MCF 10A (cell line): ENCODE measurements around the gene NDUFS3. TPM values are rescaled to one million over a fixed set of nuclear protein-coding genes. Genes with fewer than 3 reads are reported as not detected.

Experiments
- BruUV-seq: library from RNA; stranded (reverse); fragments of 400-500 nt; replicated peaks from 2 replicates; lab custom pipeline; 2021; lab: Mats Ljungman, UMichigan
- CTCF ChIA-PET: fragments of 300-600 bp; sonication (Branson Sonifier 250); formaldehyde crosslinking; extraction: SDS; loops from one replicate; lab custom pipeline; 2021; ENCODE audit warnings: antibody characterized with exemption, inconsistent platforms; lab: Yijun Ruan, JAX
- POLR2A ChIA-PET: fragments of 300-600, 350-650 bp; sonication (Branson Sonifier 250); formaldehyde crosslinking; extraction: SDS; loops from one replicate; lab custom pipeline; 2020; ENCODE audit warnings: antibody characterized with exemption, inconsistent platforms; lab: Yijun Ruan, JAX
- DNase-seq: peaks from one replicate; pipeline ENCODE4 v3.0.0-alpha.2; 2018; ENCODE audit not compliant: unreplicated experiment
- H3K27ac Mint-ChIP-seq: one replicate; pipeline ENCODE4 v1.8.0; 2022; ENCODE audit warnings: mild to moderate bottlenecking, low read depth, mixed read lengths; ENCODE audit not compliant: unreplicated experiment
- H3K27me3 Mint-ChIP-seq: one replicate; pipeline ENCODE4 v1.8.0; 2022; ENCODE audit warnings: mixed read lengths; ENCODE audit not compliant: insufficient read depth, unreplicated experiment
- H3K36me3 Mint-ChIP-seq: one replicate; pipeline ENCODE4 v1.8.0; 2022; ENCODE audit warnings: mild to moderate bottlenecking, moderate library complexity, mixed read lengths; ENCODE audit not compliant: insufficient read depth, unreplicated experiment
- H3K4me1 Mint-ChIP-seq: one replicate; pipeline ENCODE4 v1.8.0; 2022; ENCODE audit warnings: mixed read lengths; ENCODE audit not compliant: insufficient read depth, unreplicated experiment
- H3K4me3 Mint-ChIP-seq: one replicate; pipeline ENCODE4 v1.8.0; 2022; ENCODE audit warnings: mild to moderate bottlenecking, moderate library complexity, mixed read lengths; ENCODE audit not compliant: unreplicated experiment
- H3K9me3 Mint-ChIP-seq: one replicate; pipeline ENCODE4 v1.8.0; 2022; ENCODE audit warnings: mixed read lengths; ENCODE audit not compliant: unreplicated experiment
- CTCF ChIP-seq: fragments of 200-600 bp; IDR thresholded peaks from one replicate; pipeline ENCODE4 v1.8.0; 2022; ENCODE audit warnings: antibody characterized with exemption, mild to moderate bottlenecking; ENCODE audit not compliant: unreplicated experiment
- intact Hi-C: fragments of 100-400 bp; cut with micrococcal nuclease; formaldehyde crosslinking; loops from 2 replicates; pipeline ENCODE4 v1.14.1; 2022
- total RNA-seq: library from RNA; stranded (reverse); gene quantifications from 2 replicates; pipeline ENCODE4 v1.2.3, GENCODE V29; 2022

NDUFS3 gene
- total RNA-seq, 1 experiment from 2014 or later, result 120 TPM

- ChIA-PET CTCF (interaction anchor here (0.6 to 1.0 kb wide), 3 partner anchors 73 to 363 kb away, joined by 3 read pairs; no protein-coding TSS in a partner anchor), POLR2A (interaction anchor here (1.0 kb wide), 1 partner anchor 16 kb away, joined by 3 read pairs; the partner anchor contains the start of gene MTCH2)
- no peak for DNase-seq
- Mint-ChIP-seq H3K9me3 (no peaks in the 10 kb centered on the region), H3K27ac (no peak overlapping the region), H3K4me1 (no peaks in the 10 kb centered on the region), H3K36me3 (peaks cover 93% of the 10 kb centered on the region), H3K27me3 (no peaks in the 10 kb centered on the region), H3K4me3 (no peak overlapping the region)
- intact Hi-C loops, result no loop called here
- no TSS peak for BruUV-seq
- TF ChIP-seq CTCF, result no peak
Observed at GRCh38 chr11:47626234-47626633, 47.4 kb downstream of the NDUFS3 start.

GRCh38 chr11:47628026-47628425 is 49.2 kb downstream of the NDUFS3 start:
- POLR2A ChIA-PET, result interaction anchor here (0.7 kb wide), 1 partner anchor 220 kb away, joined by 4 read pairs; the partner anchor contains the start of gene NUP160
- no TSS peak for BruUV-seq
- H3K9me3 Mint-ChIP-seq, result no peaks in the 10 kb centered on the region
- no peak for TF ChIP-seq CTCF
- no peaks in the 10 kb centered on the region for H3K27me3 Mint-ChIP-seq
- CTCF ChIA-PET, result interaction anchor here (0.8 kb wide), 1 partner anchor 9 kb away, joined by 3 read pairs; no protein-coding TSS in a partner anchor
- peaks cover 93% of the 10 kb centered on the region for H3K36me3 Mint-ChIP-seq
- DNase-seq, result no peak
- intact Hi-C loops, result no loop called here
- no peak overlapping the region for H3K4me3 Mint-ChIP-seq
- no peak overlapping the region for H3K27ac Mint-ChIP-seq
- H3K4me1 Mint-ChIP-seq, result no peaks in the 10 kb centered on the region

GRCh38 chr11:47631473-47631872 is 52.6 kb downstream of the NDUFS3 start:
- ChIA-PET CTCF (no interaction called here), POLR2A (no interaction called here)
- intact Hi-C loops, result no loop called here
- BruUV-seq, result no TSS peak
- Mint-ChIP-seq H3K4me3 (no peak overlapping the region), H3K36me3 (peaks cover 90% of the 10 kb centered on the region), H3K9me3 (no peaks in the 10 kb centered on the region), H3K4me1 (no peaks in the 10 kb centered on the region), H3K27ac (no peak overlapping the region), H3K27me3 (no peaks in the 10 kb centered on the region)
- no peak for TF ChIP-seq CTCF
- DNase-seq, result no peak

Other genes with a start within 250 kb of the NDUFS3 start
- gene MYBPC3, start 226.4 kb upstream of the NDUFS3 start, total RNA-seq, result not detected in 2 replicates
- gene SPI1, start 200.5 kb upstream of the NDUFS3 start, total RNA-seq, result not detected in 2 replicates
- gene SLC39A13, start 170.5 kb upstream of the NDUFS3 start, total RNA-seq, result 56.2 and 56.5 TPM in 2 replicates
- 162 and 194 TPM in 2 replicates for gene PSMC3, start 152.6 kb upstream of the NDUFS3 start, total RNA-seq
- 0.51 and 0.64 TPM in 2 replicates for gene RAPSN, start 129.9 kb upstream of the NDUFS3 start, total RNA-seq
- gene CELF1, start 25.9 kb upstream of the NDUFS3 start, total RNA-seq, result 173 and 189 TPM in 2 replicates
- gene PTPMT1, start 13.5 kb upstream of the NDUFS3 start, total RNA-seq, result 44.6 and 49.0 TPM in 2 replicates
- 8.4 and 12.6 TPM in 2 replicates for gene KBTBD4, start 104 bp upstream of the NDUFS3 start, total RNA-seq
- not detected in 2 replicates for gene FAM180B, start 7.6 kb downstream of the NDUFS3 start, total RNA-seq
- 0.42 TPM in 1 of 2 replicates, not detected in the other for gene C1QTNF4, start 15.3 kb downstream of the NDUFS3 start, total RNA-seq
- 127 and 133 TPM in 2 replicates for gene MTCH2, start 63.5 kb downstream of the NDUFS3 start, total RNA-seq
- gene AGBL2, start 136.3 kb downstream of the NDUFS3 start, total RNA-seq, result 0.86 and 1.2 TPM in 2 replicates
- 128 and 130 TPM in 2 replicates for gene FNBP4, start 188.3 kb downstream of the NDUFS3 start, total RNA-seq